HG02884 (cell line): ENCODE results near the gene CLCNKA.
"Not testable (repeated sequence)": the region's sequence is repeated elsewhere in the genome, so short reads cannot be mapped to it uniquely, and the experiment has no call there.

Experiments used
- ATAC-seq: cut with Tn5 transposase; IDR thresholded peaks from one replicate; pipeline ENCODE4 v1.9.1; 2021; ENCODE audit warnings: mild to moderate bottlenecking, moderate library complexity; ENCODE audit not compliant: unreplicated experiment

Gene CLCNKA

DNA sequence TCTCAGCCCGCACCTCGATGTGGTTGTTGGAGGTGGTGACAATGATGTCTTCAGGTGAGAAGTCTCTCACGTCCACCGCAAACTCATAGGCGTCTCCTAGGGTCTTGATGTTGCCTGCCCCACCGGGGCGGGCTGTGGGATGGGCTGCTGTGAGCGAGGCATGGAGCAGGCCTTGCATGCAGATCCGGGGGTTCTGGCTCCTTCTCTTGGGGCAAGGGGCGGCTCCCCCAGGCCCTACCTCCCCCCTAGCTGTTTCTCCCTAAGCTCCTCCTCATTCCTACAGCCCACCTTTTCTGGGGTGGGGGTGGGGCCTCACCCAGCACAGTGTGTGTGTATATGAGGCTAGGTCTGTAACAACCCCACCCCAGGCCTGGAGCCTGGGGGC is 4.8 kb upstream of the CLCNKA start:
- ATAC-seq, result no peak

DNA sequence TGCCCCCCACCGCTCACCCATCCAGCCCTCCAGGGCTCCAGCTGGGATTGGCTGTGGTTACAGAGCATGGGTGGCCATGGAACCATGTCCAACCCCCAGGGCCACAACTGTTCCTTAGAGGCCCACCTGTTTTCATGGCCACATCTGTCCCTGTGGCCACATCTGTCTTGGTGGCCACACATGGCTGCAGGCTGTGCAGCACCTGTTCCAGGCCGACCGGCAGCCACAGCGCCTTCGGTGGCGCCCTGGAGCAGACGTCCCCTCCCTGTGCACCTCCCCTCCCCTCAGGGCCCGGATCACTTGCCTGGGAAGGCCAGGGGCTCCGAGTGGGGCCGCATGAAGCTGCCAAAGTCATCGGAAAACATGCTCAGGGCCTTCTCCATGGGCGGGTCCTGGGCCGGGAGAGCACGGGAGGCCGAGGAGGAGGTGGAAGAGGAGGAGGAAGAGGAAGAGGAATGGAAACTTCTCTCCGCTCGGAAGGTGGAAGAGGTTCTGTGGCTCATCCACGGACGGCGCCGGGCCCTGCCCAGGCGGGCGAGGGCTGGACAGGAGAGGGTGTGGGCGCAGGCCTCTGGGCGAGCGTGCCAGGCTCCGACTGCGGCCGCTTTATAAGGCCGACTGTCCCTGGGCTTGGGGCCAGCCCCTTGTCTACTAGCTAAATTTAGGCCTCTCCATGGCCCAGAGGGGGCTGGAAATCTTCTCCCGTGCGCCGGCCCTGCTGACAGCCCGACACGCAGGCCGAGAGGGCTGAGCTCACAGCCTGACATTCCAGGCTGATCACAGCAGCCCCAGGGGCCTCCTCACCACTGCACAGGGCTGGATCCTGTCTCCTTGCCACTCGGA is 4.2 kb upstream of the CLCNKA start, which contains the start of gene HSPB7:
Gene HSPB7 (minus strand): TSS at position 583 of the 843 bp plus-strand sequence. CDS start 80 bp downstream, at position 503.
- ATAC-seq, result no peak

- ATAC-seq, result no peak
These were observed 3.5 kb upstream of the CLCNKA start for GRCh38 chr1:16018308-16018707.

- ATAC-seq, result no peak
These were observed 2.8 kb upstream of the CLCNKA start for GRCh38 chr1:16018749-16019643.

- ATAC-seq, result no peak
These were observed 2.1 kb upstream of the CLCNKA start for GRCh38 chr1:16019644-16020277.

DNA sequence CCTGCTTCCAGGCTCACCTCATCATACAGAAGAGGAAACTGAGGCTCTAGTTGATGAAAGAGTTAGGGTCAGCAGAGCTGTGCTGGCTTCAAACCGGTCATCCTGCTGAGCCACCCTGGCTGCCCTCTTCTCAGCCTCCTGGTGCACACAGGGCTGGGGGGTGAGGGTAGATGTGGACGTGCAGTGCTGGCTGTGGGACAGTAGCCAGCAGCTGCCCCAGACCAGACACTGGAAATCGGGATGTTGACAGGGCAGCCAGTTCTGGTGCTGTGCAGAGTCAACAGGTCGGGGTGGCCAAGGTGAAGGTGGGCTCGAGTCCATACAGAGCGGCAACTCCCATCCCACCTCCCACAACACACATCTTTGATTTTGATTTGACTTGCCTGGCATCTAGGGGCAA is 1.5 kb upstream of the CLCNKA start:
- ATAC-seq, result no peak

DNA sequence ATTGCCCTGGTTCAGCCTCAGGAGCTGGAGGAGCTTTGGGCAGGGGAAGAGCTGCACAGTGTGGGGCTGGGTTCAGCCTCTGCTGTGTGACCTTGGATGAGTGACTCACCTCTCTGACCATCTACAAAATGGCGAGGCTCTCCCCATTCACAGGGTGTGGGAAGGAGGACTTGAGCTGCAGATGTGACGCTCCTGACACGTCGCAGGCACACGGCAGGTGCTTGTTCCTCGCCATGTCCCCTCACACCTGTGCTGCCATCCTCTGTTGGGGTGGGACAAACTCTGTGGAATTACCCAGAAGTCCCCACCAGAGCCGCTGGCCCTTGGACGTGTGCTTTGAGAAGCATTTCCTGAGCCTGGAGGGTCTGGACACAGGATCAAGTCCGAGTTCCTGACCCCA is 958 bp upstream of the CLCNKA start:
- not testable (repeated sequence) for ATAC-seq

DNA sequence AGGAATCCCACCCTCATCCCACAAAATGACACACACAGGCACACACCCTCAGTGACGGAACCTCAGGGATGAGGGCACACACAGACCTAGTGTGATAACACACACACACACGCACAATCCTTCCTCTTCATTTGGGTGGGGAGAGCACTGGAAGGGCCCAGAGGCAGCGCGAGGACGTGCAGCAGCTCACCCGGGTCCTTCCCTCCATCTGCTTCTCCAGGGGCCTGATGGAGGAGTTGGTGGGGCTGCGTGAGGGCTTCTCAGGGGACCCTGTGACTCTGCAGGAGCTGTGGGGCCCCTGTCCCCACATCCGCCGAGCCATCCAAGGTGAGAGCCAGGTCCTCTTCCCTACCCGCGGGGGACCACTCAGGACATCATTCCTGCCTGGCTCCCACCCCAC is 557 bp downstream of the CLCNKA start:
- ATAC-seq, result no peak

DNA sequence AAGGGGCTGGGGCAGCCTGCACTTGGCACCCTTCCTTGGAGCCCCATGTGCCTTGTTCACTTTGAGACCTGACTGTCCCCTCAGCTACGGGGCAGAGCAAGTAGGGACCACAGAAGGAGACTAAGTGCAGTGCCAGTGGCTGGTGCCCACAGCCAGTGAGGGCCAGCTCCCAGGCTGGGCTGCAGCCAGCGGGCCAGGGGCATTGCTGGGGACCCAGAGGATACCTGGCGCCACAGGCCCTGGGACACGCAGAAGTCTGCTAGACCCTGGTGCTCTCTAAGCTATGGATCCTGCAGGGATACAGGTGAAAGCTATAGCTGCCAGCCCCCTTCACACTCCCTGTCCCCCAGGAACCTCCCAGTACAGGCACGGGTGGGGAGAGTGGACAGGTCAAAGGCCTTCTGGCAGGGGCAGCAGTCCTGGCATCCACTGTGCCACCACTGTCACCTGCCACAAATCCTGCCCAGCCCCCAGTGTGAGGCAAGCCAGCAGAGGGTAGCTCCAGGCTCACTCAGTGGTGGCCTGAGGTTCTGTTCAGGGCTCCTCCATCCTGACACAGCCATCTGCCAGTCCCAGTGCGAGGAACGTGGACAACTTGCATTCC is 1.3 kb downstream of the CLCNKA start:
- no peak for ATAC-seq

GRCh38 chr1:16026302-16026701 is 4.5 kb downstream of the CLCNKA start:
- ATAC-seq, result not testable (repeated sequence)

- no peak for ATAC-seq
These were observed 5.1 kb downstream of the CLCNKA start for GRCh38 chr1:16026723-16027484.

- no peak for ATAC-seq
These were observed 6.6 kb downstream of the CLCNKA start for GRCh38 chr1:16028237-16029002.

GRCh38 chr1:16029003-16029268 is 7.1 kb downstream of the CLCNKA start:
- ATAC-seq, result not testable (repeated sequence)

DNA sequence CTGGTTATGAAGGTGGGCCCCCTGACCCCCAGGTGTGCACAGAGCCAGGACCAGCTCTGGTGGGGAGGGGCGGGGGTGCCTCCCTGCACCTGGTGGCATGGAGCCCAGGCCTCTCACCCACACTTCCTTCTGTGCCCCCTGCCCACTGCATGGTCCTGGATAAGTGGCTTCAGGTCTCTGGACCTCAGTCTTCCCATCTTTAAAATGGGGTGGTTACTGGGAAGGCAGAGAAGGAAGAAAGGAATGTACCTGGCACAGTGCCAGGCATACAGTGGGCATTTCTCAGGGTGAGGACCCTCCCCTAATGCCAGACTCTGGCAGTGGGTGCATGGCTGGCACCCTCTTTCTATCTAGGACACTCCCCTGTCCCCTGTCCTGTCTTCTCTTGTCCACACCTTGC is 7.5 kb downstream of the CLCNKA start:
- ATAC-seq, result no peak

GRCh38 chr1:16031551-16031950 is 9.7 kb downstream of the CLCNKA start:
- ATAC-seq, result no peak

DNA sequence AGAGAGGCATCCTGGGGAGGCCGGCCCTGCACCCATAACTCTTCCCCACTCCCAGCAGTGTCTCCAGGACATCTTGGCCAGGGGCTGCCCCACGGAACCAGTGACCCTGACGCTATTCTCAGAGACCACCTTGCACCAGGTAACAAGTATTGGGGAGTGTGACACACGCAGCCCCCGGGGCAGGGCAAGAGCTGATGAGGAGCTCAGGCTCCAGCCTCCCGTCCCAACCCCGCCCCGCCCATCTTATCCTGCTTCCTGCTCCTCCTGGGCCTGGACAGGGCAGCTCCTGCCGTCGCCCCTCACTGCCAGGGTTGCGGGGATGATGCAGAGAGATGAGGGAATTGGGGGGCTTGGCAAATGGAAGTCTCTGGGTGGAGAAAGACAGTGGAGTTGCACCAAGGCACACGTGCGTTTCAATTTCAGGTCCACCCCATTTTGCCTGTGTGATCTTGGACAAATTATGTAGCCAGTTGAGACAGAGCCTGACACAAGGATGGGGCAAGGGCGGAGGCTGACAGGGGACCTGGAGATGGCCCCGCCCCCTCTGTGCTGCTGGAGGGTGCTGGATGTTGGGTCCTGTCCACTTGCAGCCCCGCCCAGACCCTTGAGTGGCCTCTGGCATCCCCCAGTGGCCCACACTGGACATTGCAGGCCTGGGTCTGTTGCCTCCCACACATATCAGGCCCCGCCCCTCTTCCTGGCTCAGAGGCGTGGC is 10.7 kb downstream of the CLCNKA start:
- no peak for ATAC-seq

GRCh38 chr1:16033103-16033632 is 11.3 kb downstream of the CLCNKA start:
- not testable (repeated sequence) for ATAC-seq

- not testable (repeated sequence) for ATAC-seq
These were observed 14.6 kb downstream of the CLCNKA start for GRCh38 chr1:16036461-16036860.

GRCh38 chr1:16038620-16038912 is 16.7 kb downstream of the CLCNKA start:
- no peak for ATAC-seq
